ENCODE results near the gene MGST2.
A peak's percentile ranks its signal among the peaks of the same experiment; 100 is the strongest.

The MGST2 gene

GRCh38 chr4:139712882-139713281 lies 47.3 kb downstream of the MGST2 start:
- no peak for DNase-seq

- no peak for DNase-seq
Observed at GRCh38 chr4:139715746-139716391, 50.2 kb downstream of the MGST2 start.

- no peak for DNase-seq
Observed at GRCh38 chr4:139718358-139718757, 52.7 kb downstream of the MGST2 start.

- no peak for DNase-seq
Observed at GRCh38 chr4:139718833-139719232, 53.2 kb downstream of the MGST2 start.

- DNase-seq: no peak
Observed at GRCh38 chr4:139719381-139720101, 53.9 kb downstream of the MGST2 start.

- DNase-seq: no peak
Observed at GRCh38 chr4:139720806-139721205, 55.2 kb downstream of the MGST2 start.

- DNase-seq: no peak
Observed at GRCh38 chr4:139721789-139722188, 56.2 kb downstream of the MGST2 start.

GRCh38 chr4:139725236-139725635 lies 59.6 kb downstream of the MGST2 start:
- DNase-seq: no peak

- no peak for DNase-seq
Observed at GRCh38 chr4:139726615-139727014, 61.0 kb downstream of the MGST2 start.

- DNase-seq: no peak
Observed at GRCh38 chr4:139728146-139728545, 62.5 kb downstream of the MGST2 start.

GRCh38 chr4:139728840-139729239 lies 63.2 kb downstream of the MGST2 start:
- no peak for DNase-seq

- no peak for DNase-seq
Observed at GRCh38 chr4:139732991-139733570, 67.5 kb downstream of the MGST2 start.

GRCh38 chr4:139734201-139734874 lies 68.7 kb downstream of the MGST2 start:
- no peak for DNase-seq

GRCh38 chr4:139734875-139735380 lies 69.3 kb downstream of the MGST2 start:
- DNase-seq: peak; percentile 59

GRCh38 chr4:139735381-139736273 lies 70.0 kb downstream of the MGST2 start:
- peak in 1 of 2 experiments; percentile 3 for DNase-seq

- DNase-seq: no peak
Observed at GRCh38 chr4:139736274-139736660, 70.6 kb downstream of the MGST2 start.

GRCh38 chr4:139736661-139737060 lies 71.0 kb downstream of the MGST2 start:
- no peak for DNase-seq

GRCh38 chr4:139738846-139739613 lies 73.4 kb downstream of the MGST2 start:
- DNase-seq: no peak

- DNase-seq: no peak
Observed at GRCh38 chr4:139740121-139740520, 74.5 kb downstream of the MGST2 start.

- DNase-seq: no peak
Observed at GRCh38 chr4:139740531-139741041, 75.0 kb downstream of the MGST2 start.

- no peak for DNase-seq
Observed at GRCh38 chr4:139743027-139743426, 77.4 kb downstream of the MGST2 start.
